ENCODE data around the gene MTHFD2L.
A peak's percentile ranks its signal among the peaks of the same experiment; 100 is the strongest.
"Not testable (repeated sequence)": the region's sequence is repeated elsewhere in the genome, so short reads cannot be mapped to it uniquely, and the experiment has no call there.

Gene MTHFD2L

DNA sequence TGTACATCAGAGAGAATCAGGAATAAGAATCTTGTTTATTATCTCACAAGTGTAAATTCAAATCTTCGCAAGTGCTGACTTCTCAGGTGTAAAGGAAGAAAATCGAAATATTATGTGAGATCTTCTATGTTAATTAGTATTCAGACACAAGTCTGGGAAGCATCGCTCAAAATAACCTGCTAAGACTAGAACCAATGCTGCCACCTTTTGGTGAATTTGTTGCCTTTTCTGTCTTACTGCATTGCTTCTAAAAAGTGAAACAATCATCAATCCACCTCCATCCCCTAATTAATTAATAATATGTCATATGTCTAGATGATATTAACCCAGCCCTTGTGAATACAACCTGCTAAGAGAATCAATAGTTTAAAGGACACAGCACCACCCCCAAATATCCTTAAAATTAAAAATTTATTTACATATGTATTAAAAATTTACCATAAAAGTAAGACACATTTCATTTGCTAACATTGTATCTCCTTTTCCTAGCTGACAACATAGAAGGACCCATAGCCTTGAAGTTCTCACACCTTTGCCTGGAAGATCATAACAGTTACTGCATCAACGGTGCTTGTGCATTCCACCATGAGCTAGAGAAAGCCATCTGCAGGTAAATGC, 153.9 kb downstream of the MTHFD2L start:
- DNase-seq = peak; percentile 49

DNA sequence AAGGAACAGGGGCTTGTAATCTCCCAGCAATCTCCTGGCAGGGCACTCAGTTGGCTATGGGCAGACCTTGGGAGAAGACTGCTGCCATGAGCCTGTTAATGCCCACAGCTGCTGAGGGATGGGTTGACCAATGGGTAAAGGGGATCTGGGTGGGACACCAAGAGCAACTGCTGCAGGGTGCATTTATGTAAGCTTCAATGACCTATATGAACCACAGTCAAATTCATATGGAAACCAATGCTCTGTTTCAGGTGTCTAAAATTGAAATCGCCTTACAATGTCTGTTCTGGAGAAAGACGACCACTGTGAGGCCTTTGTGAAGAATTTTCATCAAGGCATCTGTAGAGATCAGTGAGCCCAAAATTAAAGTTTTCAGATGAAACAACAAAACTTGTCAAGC, 156.4 kb downstream of the MTHFD2L start:
- no peak for DNase-seq

DNA sequence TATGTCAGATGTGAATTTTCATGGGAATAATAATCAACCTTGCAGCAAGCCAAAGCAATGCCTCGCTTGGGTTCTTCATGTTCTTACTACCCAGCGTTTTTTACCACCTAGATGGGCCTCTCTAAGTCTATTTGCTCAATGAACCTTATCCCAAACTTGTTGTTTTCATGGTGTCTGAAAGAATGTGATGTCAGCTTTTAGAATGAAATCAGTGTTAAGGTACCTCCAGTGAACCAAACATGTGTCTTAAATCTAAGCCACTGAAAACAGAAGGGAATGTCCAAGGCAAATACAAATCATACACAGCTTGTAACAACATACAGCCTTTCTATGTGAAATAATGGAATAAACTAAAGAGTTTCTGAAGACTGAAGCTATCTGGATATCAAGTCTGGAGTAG, 157.0 kb downstream of the MTHFD2L start:
- DNase-seq = no peak

DNA sequence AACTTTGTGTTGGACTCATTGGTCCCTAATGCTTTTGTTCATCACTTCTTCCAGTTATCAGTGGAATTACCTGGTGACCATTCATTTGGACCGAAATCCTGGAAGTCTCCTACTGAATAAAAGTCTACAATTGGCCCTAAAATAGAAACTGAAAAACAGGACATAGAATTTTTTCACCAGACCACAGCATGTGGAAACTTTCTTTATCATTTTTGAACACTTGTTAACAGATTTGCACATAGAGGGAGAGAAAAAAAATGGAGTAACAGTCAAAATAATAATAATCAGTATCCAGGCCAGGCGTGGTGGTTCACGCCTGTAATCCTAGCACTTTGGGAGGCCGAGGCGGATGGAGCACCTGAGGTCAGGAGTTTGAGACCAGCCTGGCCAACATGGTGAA, 157.5 kb downstream of the MTHFD2L start:
- DNase-seq = no peak

DNA sequence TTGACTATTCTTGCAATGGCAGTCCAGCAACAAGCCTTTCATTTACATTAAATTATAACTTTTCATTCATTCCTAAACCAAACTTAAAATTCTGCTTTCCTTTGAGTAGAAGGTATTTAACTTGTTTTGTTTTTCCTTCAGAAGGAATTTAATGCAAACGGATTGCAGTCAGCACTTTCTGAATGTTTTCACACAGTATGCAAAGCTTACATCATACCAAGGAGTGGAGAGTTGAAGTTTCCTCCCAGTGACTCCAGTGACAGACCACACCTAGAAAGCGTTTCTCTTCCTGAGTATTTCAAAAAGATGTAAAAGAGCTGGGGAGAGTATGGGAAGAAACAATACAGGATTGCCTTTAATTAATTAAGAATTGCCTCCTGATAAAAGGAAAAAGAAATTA, 158.5 kb downstream of the MTHFD2L start:
- no peak for DNase-seq

DNA sequence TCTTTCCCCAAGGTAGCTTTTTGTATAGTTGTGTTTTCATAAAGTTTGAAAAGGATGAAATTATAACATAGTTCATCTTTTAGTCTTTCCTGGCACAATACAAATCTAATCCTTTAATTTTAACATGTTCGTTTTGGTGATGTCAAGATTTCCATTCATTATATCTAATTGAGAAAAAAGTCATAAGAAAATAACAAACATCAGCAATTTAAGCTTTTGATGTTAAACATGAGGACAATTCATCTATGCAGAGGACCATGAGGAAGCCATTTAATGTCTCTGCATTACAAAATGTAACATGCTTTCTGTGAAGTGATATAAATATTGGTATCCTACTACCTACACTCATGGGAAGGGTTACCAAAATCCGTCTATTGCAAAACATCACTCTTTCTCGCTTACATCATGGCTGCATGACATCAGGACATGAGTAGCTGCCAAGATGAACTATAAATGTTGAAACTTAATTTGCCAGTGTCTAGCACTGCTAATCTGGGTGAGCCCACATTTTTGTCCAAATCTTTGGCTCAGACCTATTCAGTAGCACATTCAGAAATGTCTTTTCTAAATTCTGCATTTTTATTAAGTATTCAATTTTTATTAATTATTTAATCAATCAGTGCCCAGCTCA, 159.8 kb downstream of the MTHFD2L start:
- DNase-seq = no peak

DNA sequence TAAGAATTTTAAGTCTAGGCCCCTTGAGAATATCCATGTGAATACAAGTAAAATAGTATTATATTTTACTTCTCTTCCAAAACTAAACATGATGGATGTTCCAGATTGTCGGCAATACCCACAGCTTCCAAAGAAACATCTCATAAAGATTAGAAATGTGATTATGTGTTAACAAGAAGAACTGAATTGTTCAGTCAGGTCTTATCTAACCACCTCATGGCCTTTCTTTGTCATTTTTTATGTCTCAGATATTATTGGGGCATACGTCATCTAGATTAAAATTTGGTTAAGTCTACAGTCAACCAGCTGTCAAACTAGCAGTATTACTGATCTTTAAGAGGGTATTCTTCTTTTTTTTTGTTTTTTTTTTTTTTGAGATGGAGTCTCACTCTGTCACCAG, 160.4 kb downstream of the MTHFD2L start:
- DNase-seq = no peak

DNA sequence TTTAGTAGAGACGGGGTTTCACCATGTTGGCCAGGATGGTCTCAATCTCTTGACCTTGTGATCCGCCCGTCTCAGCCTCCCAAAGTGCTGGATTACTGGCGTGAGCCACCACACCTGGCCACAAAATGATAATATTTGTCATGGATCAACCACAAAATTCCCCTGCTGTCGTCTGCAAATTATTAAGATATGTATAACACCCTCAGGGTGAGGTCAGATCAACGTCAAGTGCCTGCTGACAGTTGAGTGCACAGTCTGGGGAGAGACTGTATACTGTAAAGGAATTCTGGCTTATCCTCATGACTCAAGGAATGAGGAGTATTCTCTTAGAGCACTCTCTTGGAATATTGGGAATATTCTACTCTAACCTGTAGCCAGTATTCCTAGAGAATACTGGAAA, 161.6 kb downstream of the MTHFD2L start:
- no peak for DNase-seq

DNA sequence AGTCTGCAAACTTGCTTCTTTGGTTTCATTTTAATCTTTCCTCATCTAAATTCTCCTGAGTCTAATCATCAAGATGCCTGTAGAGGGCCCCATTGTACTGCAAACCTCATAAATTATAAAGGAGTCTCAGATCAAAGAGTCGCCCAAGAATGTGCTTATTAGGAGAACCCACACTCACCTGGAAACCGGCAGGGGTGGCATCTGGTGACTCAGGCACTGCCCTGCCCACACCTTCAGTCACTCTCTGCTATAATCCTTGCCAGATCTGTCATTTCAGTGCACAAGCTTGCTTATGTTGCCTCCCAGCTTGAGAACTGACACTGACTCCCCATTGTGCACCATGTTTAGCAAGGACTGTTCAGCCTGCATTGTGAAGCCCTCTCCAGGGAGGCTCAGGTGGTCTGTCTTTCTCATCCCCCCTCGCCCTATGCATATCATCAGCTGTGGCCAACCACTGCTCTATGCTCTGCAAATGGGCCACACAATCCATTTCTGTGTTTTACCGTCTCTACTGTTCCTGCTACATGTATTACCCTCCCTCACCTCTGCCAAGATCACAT, 162.7 kb downstream of the MTHFD2L start:
- peak; percentile 41 for DNase-seq

DNA sequence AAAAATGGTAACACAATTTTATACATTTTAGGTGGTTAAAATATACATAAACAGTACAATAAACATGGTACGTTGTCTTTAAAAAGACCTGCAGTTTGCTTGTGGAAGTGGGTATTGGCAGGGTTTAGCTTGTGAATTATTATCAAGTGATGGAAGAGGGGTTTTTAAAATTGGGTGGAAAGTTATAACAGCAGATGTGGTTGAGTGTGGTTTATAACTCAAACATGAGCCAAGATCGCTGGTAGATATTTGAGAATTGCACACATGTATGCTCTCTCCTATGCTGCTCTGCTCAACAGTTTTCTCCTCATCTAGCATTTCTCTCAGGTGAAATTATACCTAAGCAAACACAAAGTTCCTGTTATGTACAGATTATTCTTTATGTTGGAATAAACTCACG, 164.4 kb downstream of the MTHFD2L start:
- DNase-seq = no peak

DNA sequence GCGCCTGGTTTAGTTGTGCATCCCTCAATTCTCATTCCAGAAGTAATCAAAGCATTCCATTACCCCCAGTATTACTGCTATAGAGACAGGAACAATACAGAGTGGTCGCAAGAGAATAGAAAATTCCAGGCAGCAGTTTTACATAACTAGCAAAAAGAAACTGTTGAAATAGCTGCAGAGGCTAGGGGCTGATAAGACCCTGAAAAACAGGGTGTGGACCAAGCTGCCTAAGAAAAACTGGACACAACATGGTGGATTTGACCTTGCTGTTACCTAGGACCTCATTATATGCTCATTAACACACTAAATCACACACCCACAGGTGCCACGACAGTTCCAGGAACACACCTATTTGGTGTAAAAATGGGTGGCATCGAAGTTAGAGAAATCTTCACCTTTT, 165.7 kb downstream of the MTHFD2L start:
- DNase-seq = no peak

DNA sequence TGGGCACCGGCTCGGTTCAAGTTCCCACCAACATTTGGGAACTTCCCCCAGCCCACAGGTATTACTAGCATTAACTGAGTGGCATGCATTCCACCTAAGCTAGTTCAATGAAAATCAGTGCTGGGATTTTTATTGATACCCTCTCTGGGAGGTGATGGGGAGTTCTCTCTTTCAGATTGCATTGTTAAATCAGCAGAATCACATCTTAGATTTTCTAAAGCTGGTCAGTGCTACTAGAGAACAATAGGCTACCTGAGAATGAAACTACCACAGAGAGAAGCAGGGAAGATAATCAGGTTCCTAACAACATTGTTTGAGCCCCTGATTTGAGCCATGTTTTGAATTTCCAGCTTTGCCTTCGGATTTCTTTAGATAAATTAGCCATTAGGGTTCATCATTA, 166.3 kb downstream of the MTHFD2L start:
- no peak for DNase-seq

DNA sequence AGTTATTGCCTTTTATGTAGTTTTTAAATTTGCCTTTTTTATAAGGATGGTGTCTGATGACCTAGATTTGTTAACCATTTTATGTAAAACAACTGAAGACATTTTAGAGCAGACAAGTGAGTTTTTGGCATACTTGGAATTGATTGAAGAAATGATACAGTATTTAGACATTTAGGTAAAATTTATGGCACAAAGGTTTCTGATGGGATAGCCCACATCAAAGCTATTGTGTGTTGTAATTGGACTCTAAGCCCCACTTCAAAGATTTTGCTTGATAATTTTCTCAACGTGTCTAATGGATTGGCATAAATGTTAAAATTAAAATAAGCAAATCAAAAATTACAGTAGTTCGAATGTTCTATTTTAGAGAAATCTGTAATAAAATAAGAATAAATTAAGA, 168.0 kb downstream of the MTHFD2L start:
- DNase-seq = no peak

DNA sequence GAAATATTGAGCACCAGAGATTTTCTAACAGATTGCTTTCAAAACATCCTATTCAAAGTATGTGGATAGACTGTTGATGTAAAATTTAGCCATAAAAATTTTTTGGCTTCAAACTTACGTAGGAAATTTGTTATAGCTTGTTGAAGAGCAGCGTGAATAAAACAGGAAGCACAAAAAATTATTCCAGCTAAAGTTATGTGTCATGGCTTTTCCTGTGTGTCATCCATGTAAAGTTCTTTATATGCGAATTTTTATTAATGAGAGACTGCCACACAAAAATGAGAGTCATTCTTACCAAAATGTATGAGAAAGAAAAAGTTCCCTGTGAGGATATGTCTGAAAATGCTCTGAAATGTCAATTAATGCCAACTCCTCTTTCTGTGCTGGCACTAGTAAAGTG, 169.8 kb downstream of the MTHFD2L start:
- no peak for DNase-seq

DNA sequence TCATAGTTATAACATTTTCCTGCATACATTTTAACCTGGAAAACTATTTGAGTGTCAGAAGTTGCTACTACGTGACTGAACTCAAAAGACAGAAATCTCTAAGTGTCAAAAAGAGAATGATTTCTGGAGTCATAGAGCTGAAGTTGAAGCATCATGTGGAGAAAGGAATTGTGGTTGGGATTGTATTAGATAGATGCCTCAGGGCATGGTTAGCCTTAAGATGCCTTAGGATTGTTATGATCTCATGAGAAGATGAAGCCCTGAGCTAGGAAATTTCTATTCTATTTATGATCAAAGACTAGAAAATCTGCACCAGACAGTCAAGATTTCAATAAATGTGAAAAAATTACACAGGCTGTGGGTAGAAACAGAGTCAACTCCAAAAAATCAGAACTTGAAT, 170.6 kb downstream of the MTHFD2L start:
- DNase-seq = no peak

DNA sequence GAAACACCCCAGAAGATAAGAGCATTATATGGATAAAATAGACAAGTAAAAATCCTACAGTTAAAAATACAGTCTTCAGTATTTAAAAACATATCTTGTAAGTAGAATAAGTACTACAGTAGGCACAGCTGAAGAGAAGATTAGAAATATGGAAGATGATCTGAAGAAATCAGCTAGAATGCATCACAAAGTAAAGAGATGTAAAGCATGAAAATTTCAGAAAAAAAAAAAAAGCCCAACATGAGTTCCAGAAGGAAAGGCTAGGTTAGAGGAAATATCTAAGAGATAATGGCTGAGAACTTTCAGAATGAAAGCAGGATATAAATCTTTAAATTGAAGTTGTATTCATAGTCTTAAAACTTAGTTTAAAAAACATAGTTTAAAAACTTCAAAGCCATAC, 171.4 kb downstream of the MTHFD2L start:
- DNase-seq = no peak

DNA sequence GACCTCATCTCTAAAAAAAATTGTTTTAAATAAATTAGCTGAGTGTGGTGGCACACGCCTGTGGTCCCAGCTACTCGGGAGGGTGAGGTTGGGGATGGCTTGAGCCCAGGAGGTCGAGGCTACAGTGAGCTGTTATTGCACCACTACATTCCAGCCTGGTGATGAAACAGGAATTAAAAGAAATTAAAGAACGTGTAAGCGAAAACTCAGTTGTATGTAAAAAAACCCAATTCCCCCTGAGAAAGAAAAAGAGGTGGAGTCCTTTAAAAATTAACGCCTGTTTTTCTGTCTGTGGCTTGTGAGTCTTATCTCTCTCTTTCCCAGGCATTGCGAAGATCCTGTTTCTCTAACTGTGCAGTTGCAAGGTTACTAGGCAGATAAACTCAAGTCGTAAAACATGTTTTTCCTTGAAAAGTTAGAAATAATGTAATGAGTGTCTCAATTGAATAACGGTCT, 172.4 kb downstream of the MTHFD2L start:
- no peak for DNase-seq

DNA sequence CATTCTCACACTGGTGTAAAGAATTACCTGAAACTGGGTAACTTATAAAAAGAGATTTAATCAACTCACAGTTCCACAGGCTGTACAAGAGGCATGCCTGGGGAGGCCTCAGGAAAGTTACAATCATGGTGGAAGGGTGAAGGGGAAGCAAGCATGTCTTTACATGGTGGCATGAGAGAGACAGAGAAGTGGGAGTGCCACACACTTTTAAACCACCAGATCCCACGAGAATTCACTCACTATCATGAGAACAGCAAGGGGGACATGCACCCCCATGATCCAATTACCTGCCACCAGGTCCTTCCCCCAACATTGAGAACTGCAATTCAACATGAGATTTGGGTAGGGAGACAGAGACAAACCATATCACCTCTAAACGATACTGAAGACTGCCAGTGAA, 173.3 kb downstream of the MTHFD2L start:
- DNase-seq = no peak

DNA sequence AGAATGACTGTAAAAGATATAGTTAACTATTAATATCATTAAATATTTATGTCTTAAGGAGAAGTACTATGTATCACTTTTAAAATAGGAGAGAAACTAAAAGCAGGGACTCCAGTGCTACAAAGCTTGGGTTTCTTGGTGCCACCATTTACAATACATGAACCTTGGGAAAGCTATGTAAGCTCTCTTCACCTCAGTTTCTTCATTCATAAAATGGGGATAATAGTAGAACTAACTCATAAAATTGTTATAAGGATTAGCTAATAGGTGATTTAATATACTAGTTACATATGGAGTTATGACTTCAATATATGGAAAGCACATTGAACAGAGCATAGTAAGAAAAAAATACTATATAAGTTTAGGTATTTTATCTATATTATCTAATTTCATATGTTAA, 174.0 kb downstream of the MTHFD2L start:
- no peak for DNase-seq

DNA sequence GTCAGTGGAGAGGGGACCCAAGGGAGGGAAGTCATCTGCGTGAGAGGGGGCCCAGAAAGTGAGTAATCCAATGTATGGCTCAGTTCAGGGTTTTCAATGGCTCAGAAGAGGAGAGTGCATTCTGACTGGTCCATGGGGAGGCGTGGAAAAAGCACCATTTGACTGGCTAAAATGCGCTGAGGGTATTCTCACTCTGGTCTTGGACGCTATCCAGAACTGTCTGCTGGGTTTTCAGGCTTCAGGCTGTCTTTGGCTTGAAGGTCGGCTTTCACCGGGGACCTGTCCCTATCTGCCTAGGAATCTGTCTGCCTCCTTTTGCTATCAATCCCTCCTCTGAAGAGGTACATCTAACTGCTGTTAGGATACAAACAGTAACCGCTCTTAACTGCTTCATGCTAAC, 176.7 kb downstream of the MTHFD2L start:
- DNase-seq = no peak

DNA sequence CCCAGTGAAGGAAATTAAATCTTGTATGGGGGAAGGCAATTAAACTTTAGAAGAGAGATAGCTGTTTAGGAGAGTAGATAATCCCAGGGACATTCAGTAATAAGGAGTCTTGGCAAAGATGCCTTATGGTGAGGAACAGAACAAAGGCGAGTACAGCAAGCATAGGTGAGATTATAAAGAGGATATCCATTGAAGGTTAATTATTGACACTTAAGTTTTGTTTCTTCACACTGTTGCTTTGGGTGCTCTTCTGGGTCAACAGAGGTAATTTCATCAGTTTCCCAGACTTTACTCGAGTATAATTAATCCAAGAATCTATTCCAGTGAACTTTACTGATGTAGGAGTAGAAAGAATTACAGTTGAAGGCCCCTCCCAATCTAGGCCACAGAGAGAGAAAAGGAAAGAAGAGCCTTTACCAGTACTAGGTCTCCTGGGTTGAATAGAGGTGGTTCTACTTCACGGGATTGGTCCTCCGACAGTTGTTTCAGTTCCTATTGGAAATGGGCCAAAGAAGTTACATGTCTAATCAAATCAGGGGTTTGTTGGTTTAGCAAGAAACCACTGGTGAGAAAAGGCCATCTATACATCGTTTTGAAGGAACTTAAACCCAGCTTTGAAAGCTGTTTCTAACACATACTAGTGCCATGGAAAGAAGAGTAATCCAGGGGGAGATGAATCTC, 177.6 kb downstream of the MTHFD2L start:
- DNase-seq = peak; percentile 21

DNA sequence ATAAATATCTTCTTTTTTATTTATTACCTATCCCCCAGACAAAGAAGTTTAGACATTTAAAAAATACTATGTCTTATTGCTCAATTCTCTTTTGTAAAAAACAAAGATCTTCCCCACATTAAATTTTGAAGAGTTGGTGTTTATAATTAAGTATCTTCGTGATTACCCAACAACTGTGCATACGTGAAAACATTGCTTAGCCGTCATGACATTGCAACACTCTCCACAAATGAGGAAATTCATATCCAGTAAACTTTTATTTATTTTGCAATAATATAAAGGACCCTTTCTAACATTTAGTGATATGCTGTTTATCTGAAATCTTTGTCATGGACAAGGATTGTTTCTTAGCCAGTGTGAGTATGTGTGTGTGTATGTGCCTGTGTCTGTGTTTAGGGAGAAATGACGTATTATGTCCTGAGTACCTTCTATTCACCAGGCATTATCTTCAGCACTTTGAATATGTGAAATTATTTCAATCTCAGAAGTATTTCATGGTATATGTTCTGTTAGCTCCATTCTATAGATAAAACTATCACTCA, 180.9 kb downstream of the MTHFD2L start:
- DNase-seq = peak; percentile 11

DNA sequence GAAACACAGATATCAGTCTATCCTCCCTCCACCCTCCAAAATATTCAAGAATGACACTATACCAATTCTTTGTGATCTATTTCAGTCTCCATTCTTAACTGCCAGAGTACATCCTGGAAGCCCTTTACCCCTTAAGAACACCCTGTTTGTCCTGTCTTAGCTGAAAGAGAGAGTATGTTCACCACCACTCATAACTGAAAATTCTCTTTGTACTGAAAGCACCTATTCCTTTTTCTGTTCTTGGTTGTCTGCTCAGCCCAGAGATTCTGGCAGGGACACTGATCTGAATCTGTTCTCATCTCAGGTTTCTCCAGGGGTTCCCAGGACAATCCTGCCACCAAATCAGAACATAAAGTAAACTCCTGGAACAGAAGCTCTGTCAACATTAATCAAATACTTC, 181.6 kb downstream of the MTHFD2L start:
- DNase-seq = no peak

DNA sequence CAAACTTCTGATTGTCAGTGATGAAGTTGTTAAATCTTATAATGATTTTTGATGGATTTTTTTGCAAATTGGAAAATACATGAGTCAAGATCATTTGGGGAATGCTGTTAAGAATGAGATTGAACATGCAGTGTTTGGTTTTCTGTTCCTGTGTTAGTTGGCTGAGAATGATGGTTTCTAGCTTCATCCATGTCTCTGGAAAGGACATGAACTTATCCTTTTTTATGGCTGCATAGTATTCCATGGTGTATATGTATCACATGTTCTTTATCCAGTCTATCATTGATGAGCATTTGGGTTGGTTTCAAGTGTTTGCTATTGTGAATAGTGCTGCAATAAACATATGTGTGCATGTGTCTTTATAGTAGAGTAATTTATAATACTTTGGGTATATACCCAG, 182.5 kb downstream of the MTHFD2L start:
- DNase-seq = not testable (repeated sequence)
